ENCODE data around the gene CKAP2L.
"Not testable (repeated sequence)": the region's sequence is repeated elsewhere in the genome, so short reads cannot be mapped to it uniquely, and the experiment has no call there.

- TF ChIP-seq CTCF, EP300, POLR2A (IDR thresholded peaks at IDR 0.05): not testable (repeated sequence)
Measured at GRCh38 chr2:112706947-112707346, 57.5 kb downstream of the CKAP2L start.
